A673 (cell line): ENCODE measurements around the gene FSCN2. TPM values are rescaled to one million over a fixed set of nuclear protein-coding genes. Genes with fewer than 3 reads are reported as not detected.

Experiments
- BruUV-seq: library from RNA; stranded (reverse); fragments of 400-500 nt; replicated peaks from 2 replicates; lab custom pipeline; 2021; lab: Mats Ljungman, UMichigan
- CTCF ChIA-PET: fragments of 300-600 bp; sonication (Branson Sonifier 250); formaldehyde crosslinking; loops from one replicate; lab custom pipeline; 2022; ENCODE audit warnings: antibody characterized with exemption; lab: Charles Lee
- POLR2A ChIA-PET: fragments of 300-600 bp; sonication (Branson Sonifier 250); formaldehyde crosslinking; loops from one replicate; lab custom pipeline; 2022; ENCODE audit warnings: antibody characterized with exemption; ENCODE audit not compliant: low non-redundant PET; lab: Charles Lee
- DNase-seq: peaks from one replicate; pipeline ENCODE4 v3.0.0-alpha.2; 2015; ENCODE audit warnings: low spot score
- H3K27ac ChIP-seq: fragments of 200-600 bp; sonication (generic); 2 replicates; pipeline ENCODE4 v1.5.1; 2016; ENCODE audit warnings: mixed run types, low read depth, mild to moderate bottlenecking, mixed read lengths, antibody characterized with exemption, low read length; ENCODE audit not compliant: poor library complexity, severe bottlenecking
- H3K27me3 ChIP-seq: fragments of 200-600 bp; sonication (generic); replicated peaks from 2 replicates; pipeline ENCODE4 v1.6.1; 2017; ENCODE audit warnings: mixed run types, low read depth, mild to moderate bottlenecking, mixed read lengths, antibody characterized with exemption, low read length; ENCODE audit not compliant: insufficient read depth, poor library complexity
- H3K36me3 ChIP-seq: fragments of 200-600 bp; sonication (generic); 2 replicates; pipeline ENCODE4 v1.6.1; 2016; ENCODE audit warnings: mixed run types, mild to moderate bottlenecking, mixed read lengths, antibody characterized with exemption, low read length; ENCODE audit not compliant: insufficient read depth, poor library complexity, severe bottlenecking
- H3K4me1 ChIP-seq: fragments of 200-600 bp; sonication (generic); 2 replicates; pipeline ENCODE4 v1.6.1; 2017; ENCODE audit warnings: mixed run types, mild to moderate bottlenecking, mixed read lengths, antibody characterized with exemption, low read length; ENCODE audit not compliant: insufficient read depth, poor library complexity, severe bottlenecking
- H3K4me3 ChIP-seq: fragments of 200-600 bp; sonication (generic); 2 replicates; pipeline ENCODE4 v1.5.1; 2016; ENCODE audit warnings: low read depth, mixed run types, mild to moderate bottlenecking, mixed read lengths, low read length; ENCODE audit not compliant: poor library complexity, severe bottlenecking
- H3K9me3 ChIP-seq: fragments of 200-600 bp; sonication (generic); 2 replicates; pipeline ENCODE4 v1.6.1; 2016; ENCODE audit warnings: mixed run types, low read depth, mild to moderate bottlenecking, mixed read lengths, antibody characterized with exemption, low read length; ENCODE audit not compliant: poor library complexity, severe bottlenecking
- EZH2 ChIP-seq: fragments of 200-600 bp; sonication (generic); IDR thresholded peaks from 2 replicates; pipeline ENCODE4 v1.6.1; 2017; ENCODE audit warnings: borderline replicate concordance, low read depth, mild to moderate bottlenecking, mixed read lengths, antibody characterized with exemption, low read length; ENCODE audit not compliant: poor library complexity, severe bottlenecking
- intact Hi-C: fragments of 100-400 bp; cut with micrococcal nuclease; formaldehyde crosslinking; loops from one replicate; pipeline ENCODE4 v1.10.0; 2022; ENCODE audit not compliant: unreplicated experiment
- total RNA-seq: library from RNA; stranded (reverse); gene quantifications from 2 replicates; pipeline ENCODE4 v1.2.3, GENCODE V29; 2021
- TF ChIP-seq, protein P1 (sequence below): fragments of 300-800, 200-600 bp; sonication (generic); conservative IDR thresholded peaks from 2 replicates; pipeline ENCODE4 v1.5.1; 2017; ENCODE audit warnings: low read depth, mild to moderate bottlenecking, antibody characterized with exemption, low read length, moderate library complexity, mixed read lengths

The FSCN2 gene
- total RNA-seq, 1 experiment from 2014 or later: 0.26 TPM

DNA sequence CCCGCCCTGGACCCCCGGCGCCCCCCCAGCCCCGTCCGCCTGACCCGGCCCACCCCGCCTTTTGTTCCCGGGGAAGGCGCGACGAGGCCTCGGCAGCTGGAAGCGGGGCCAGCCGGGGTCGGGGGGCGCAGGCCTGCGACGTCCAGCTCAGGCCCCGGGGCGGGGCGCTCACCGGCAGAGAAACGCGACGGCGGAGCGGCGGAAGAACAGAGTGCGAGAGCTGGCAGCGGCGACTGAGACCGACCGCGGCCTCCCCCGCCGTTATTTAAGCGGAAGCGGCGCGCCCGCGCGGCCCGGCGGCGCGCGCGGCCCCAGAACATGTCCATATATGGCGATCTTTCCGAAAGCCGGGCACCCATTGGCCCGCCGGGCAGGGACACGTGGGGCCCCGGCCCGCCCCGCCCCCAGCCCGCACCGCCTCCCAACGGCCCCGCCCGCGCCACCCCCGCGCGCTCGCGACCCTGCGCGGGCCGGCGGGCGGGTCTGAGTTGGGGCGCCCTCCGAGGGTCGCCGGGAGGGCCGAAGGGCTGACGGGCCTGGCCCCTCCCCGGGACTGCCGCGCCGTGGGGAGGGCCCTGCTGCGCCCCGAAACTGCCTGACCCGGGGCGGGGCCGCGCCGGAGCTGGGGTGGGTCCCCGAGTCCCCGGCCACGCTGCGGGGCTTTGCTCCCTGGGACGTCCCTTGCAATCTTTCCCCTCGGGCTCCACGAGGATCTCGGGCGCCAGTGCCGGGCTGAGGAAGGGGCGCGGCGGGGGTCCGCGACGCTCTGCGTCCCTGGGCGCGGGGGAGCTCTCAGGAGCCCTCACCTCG lies 15.4 kb upstream of the FSCN2 start, which contains the start of gene ACTG1:
Gene ACTG1, minus strand, starts transcription at position 238 of the 810 bp plus-strand sequence. CDS start 445 bp downstream, outside the sequence.
- DNase-seq: peak; percentile 95
- no peaks in the 10 kb centered on the region for H3K27me3 ChIP-seq
- TF ChIP-seq EZH2: no peak
- TF ChIP-seq, protein P1, sequence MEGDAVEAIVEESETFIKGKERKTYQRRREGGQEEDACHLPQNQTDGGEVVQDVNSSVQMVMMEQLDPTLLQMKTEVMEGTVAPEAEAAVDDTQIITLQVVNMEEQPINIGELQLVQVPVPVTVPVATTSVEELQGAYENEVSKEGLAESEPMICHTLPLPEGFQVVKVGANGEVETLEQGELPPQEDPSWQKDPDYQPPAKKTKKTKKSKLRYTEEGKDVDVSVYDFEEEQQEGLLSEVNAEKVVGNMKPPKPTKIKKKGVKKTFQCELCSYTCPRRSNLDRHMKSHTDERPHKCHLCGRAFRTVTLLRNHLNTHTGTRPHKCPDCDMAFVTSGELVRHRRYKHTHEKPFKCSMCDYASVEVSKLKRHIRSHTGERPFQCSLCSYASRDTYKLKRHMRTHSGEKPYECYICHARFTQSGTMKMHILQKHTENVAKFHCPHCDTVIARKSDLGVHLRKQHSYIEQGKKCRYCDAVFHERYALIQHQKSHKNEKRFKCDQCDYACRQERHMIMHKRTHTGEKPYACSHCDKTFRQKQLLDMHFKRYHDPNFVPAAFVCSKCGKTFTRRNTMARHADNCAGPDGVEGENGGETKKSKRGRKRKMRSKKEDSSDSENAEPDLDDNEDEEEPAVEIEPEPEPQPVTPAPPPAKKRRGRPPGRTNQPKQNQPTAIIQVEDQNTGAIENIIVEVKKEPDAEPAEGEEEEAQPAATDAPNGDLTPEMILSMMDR: no peak
- no TSS peak for BruUV-seq
- peaks cover 26% of the 10 kb centered on the region for H3K4me1 ChIP-seq
- CTCF ChIA-PET: interaction anchor here (0.6 kb wide), 1 partner anchor 236 kb away, joined by 4 read pairs; no protein-coding TSS in a partner anchor
- H3K36me3 ChIP-seq: peaks cover 32% of the 10 kb centered on the region
- POLR2A ChIA-PET: interaction anchor here (0.8 kb wide), 1 partner anchor 123 kb away, joined by 3 read pairs; no protein-coding TSS in a partner anchor
- H3K9me3 ChIP-seq: no peaks in the 10 kb centered on the region
- H3K4me3 ChIP-seq: peak within 1 kb of the TSS; percentile 79
- H3K27ac ChIP-seq: peak within 1 kb of the TSS; percentile 99
- intact Hi-C loops: loop anchor here (10.0 kb wide), 1 partner anchor 92 kb away; no protein-coding TSS in a partner anchor

DNA sequence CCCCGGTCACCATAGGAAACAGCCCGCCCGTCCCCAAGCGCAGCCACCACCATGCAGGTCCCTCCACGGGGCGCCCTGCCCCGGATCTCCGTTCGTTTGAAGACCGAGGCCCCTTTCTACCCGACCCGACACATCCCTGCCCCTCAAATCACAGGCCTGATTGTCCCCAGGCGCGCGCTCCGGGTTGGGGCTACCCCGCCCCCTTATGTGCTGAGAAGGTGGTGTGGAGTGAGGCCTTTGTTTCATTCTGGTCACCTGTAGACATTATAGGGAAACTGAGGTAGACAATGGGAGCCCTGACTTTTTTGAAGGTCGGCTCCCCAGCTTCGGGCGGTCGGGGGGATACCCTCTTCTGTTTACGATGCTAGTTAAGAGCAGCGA lies 14.8 kb upstream of the FSCN2 start:
- CTCF ChIA-PET: interaction anchor here (0.6 kb wide), 1 partner anchor 237 kb away, joined by 4 read pairs; no protein-coding TSS in a partner anchor
- DNase-seq: peak; percentile 83

GRCh38 chr17:81513753-81514488 lies 14.3 kb upstream of the FSCN2 start:
- CTCF ChIA-PET: no interaction called here
- no TSS peak for BruUV-seq
- intact Hi-C loops: loop anchor here (10.0 kb wide), 1 partner anchor 91 kb away; no protein-coding TSS in a partner anchor
- DNase-seq: peak; percentile 82
- Histone ChIP-seq H3K4me1 (peaks cover 26% of the 10 kb centered on the region), H3K27ac (peak overlapping the region; percentile 99), H3K27me3 (no peaks in the 10 kb centered on the region), H3K4me3 (peak overlapping the region; percentile 79), H3K9me3 (no peaks in the 10 kb centered on the region), H3K36me3 (peaks cover 30% of the 10 kb centered on the region)
- no peak for TF ChIP-seq EZH2
- TF ChIP-seq, protein P1: no peak
- POLR2A ChIA-PET: interaction anchor here (0.8 kb wide), 2 partner anchors 14 to 122 kb away, joined by 3 read pairs; no protein-coding TSS in a partner anchor

More for the DNA sequence above, 14.8 kb upstream of the FSCN2 start:
- Histone ChIP-seq H3K9me3 (no peaks in the 10 kb centered on the region), H3K4me1 (peaks cover 26% of the 10 kb centered on the region), H3K27ac (peak overlapping the region; percentile 99), H3K36me3 (peaks cover 32% of the 10 kb centered on the region), H3K27me3 (no peaks in the 10 kb centered on the region), H3K4me3 (peak overlapping the region; percentile 79)
- no TSS peak for BruUV-seq
- intact Hi-C loops: loop anchor here (10.0 kb wide), 1 partner anchor 91 kb away; no protein-coding TSS in a partner anchor
- TF ChIP-seq EZH2: no peak
- TF ChIP-seq, protein P1: no peak
- POLR2A ChIA-PET: interaction anchor here (0.8 kb wide), 2 partner anchors 14 to 123 kb away, joined by 3 read pairs; no protein-coding TSS in a partner anchor
